Breast epithelium (tissue), 4 donors: Measurements from ENCODE around the gene OPRD1. TPM values are rescaled to one million over a fixed set of nuclear protein-coding genes. Genes with fewer than 3 reads are reported as not detected.
"Not testable (repeated sequence)": the region's sequence is repeated elsewhere in the genome, so short reads cannot be mapped to it uniquely, and the experiment has no call there.

Experiments used
- DNase-seq, 2 donors: peaks; one replicate each; pipeline ENCODE4 v3.0.0-alpha.2; 2019; ENCODE audit warnings: low spot score in 2 of 2
- H3K27ac ChIP-seq, 2 donors: fragments of 200-600 bp; sonication (generic) in 1 of 2; one replicate each; pipeline ENCODE4 v1.5.1; 2016 to 2019; ENCODE audit warnings: mild to moderate bottlenecking in 1 of 2
- H3K27me3 ChIP-seq, 2 donors: fragments of 200-600 bp; sonication (generic) in 1 of 2; one replicate each; pipeline versions ENCODE4 v1.5.1 to v1.6.0; 2017 to 2019; ENCODE audit warnings: control low read depth in 1 of 2, mild to moderate bottlenecking in 1 of 2
- H3K36me3 ChIP-seq: fragments of 200-600 bp; one replicate; pipeline ENCODE4 v1.5.1; 2019
- H3K4me1 ChIP-seq, 2 donors: fragments of 200-600 bp; sonication (generic); one replicate each; pipeline ENCODE4 v1.5.1; 2016 to 2019; ENCODE audit warnings: control low read depth in 1 of 2
- H3K4me3 ChIP-seq, 3 donors: fragments of 200-600 bp; sonication (generic); 1 replicate in 2 of 3; 2 replicates in 1 of 3; pipeline ENCODE4 v1.5.1; 2016 to 2019; ENCODE audit warnings: mild to moderate bottlenecking in 3 of 3, moderate library complexity in 2 of 3
- H3K9me3 ChIP-seq, 2 donors: fragments of 200-600 bp; sonication (generic) in 1 of 2; one replicate each; pipeline ENCODE4 v1.5.1; 2016 to 2019; ENCODE audit warnings: control low read depth in 1 of 2
- CTCF ChIP-seq, 3 donors: fragments of 450-650 bp; IDR thresholded peaks; one replicate each; pipeline ENCODE4 v1.5.1; 2016 to 2017; ENCODE audit warnings: antibody characterized with exemption in 3 of 3, mild to moderate bottlenecking in 3 of 3, moderate library complexity in 3 of 3
- POLR2A ChIP-seq: fragments of 450-650 bp; IDR thresholded peaks from one replicate; pipeline ENCODE4 v1.6.1; 2016; ENCODE audit warnings: antibody characterized with exemption, mild to moderate bottlenecking, moderate library complexity
- POLR2AphosphoS5 ChIP-seq, 3 donors: sonication (generic); formaldehyde crosslinking; IDR thresholded peaks; one replicate each; pipeline ENCODE4 v1.6.1; 2017; ENCODE audit warnings: antibody characterized with exemption in 3 of 3
- intact Hi-C: fragments of 100-400 bp; cut with DNase I; formaldehyde crosslinking; loops from one replicate; pipeline ENCODE4 v1.15.1; 2023; ENCODE audit warnings: low total_unique reads
- total RNA-seq, 3 donors: library from RNA; depleted of rRNA; stranded (reverse); fragments of >200 nt; gene quantifications; one replicate each; pipeline ENCODE4 v1.1.0, GENCODE V29; 2016

OPRD1 gene
- total RNA-seq, 3 donors from 2014 or later, result not detected

GRCh38 chr1:28782011-28782410, 30.0 kb upstream of the OPRD1 start:
- no peak overlapping the region for H3K4me3 ChIP-seq
- no peaks in the 10 kb centered on the region for H3K27me3 ChIP-seq
- H3K9me3 ChIP-seq, result no peaks in the 10 kb centered on the region
- H3K36me3 ChIP-seq, result no peaks in the 10 kb centered on the region
- DNase-seq, result no peak
- no peaks in the 10 kb centered on the region for H3K4me1 ChIP-seq
- H3K27ac ChIP-seq, result no peak overlapping the region
- intact Hi-C loops, result no loop called here
- no peak for TF ChIP-seq CTCF (IDR thresholded peaks at IDR 0.05)
- TF ChIP-seq POLR2A, result no peak
- no peak for TF ChIP-seq POLR2AphosphoS5 (IDR thresholded peaks at IDR 0.05)

GRCh38 chr1:28783363-28783762, 28.6 kb upstream of the OPRD1 start:
- H3K9me3 ChIP-seq, result no peaks in the 10 kb centered on the region
- no peaks in the 10 kb centered on the region for H3K36me3 ChIP-seq
- H3K27me3 ChIP-seq, result no peaks in the 10 kb centered on the region
- intact Hi-C loops, result no loop called here
- no peak overlapping the region for H3K27ac ChIP-seq
- no peaks in the 10 kb centered on the region for H3K4me1 ChIP-seq
- peak in 1 of 2 donors; percentile 17 for DNase-seq
- no peak for TF ChIP-seq POLR2A
- no peak overlapping the region for H3K4me3 ChIP-seq

GRCh38 chr1:28789412-28789811, 22.6 kb upstream of the OPRD1 start:
- Histone ChIP-seq H3K27ac (no peak overlapping the region), H3K9me3 (no peaks in the 10 kb centered on the region), H3K27me3 (no peaks in the 10 kb centered on the region), H3K4me1 (no peaks in the 10 kb centered on the region), H3K36me3 (no peaks in the 10 kb centered on the region), H3K4me3 (no peak overlapping the region)
- no peak for DNase-seq
- intact Hi-C loops, result no loop called here
- TF ChIP-seq POLR2A (no peak), POLR2AphosphoS5 (IDR thresholded peaks at IDR 0.05) (no peak)

GRCh38 chr1:28789816-28790215, 22.2 kb upstream of the OPRD1 start:
- no peaks in the 10 kb centered on the region for H3K27me3 ChIP-seq
- H3K4me3 ChIP-seq, result no peak overlapping the region
- intact Hi-C loops, result no loop called here
- H3K9me3 ChIP-seq, result no peaks in the 10 kb centered on the region
- TF ChIP-seq CTCF (IDR thresholded peaks at IDR 0.05) (no peak), POLR2AphosphoS5 (IDR thresholded peaks at IDR 0.05) (no peak), POLR2A (no peak)
- no peaks in the 10 kb centered on the region for H3K36me3 ChIP-seq
- H3K4me1 ChIP-seq, result no peaks in the 10 kb centered on the region
- DNase-seq, result peak in 1 of 2 donors; percentile 15
- H3K27ac ChIP-seq, result no peak overlapping the region

DNA sequence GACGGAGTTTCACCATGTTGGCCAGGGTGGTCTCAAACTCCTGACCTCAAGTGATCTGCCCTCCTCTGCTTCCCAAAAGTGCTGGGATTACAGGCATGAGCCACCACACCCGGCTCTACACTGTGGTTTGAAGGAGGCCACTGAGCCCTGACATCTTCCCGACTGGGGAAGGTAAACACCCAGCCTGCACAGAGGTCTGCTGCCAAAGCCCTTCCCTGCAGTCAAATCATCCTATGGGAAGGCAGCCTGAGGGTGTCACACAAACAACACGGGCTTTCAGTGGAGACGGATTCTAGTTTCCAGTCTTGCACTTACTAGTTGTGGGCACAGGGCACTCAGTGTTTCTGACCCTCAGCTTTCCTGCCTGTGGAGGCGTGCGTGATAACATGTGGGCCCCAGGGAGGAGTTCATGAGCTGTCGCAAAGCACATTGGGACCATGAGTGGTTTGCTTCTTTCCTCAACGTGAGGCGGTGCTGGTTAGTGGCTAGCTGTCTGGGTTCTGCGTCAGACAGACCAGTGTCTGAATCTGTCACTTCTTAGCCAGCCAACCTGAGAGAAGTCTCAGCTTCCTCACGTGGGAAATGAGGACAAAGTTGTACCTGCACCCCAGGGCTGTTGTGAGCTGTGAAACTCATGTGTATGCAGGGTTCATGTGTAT, 21.5 kb upstream of the OPRD1 start:
- no peaks in the 10 kb centered on the region for H3K27me3 ChIP-seq
- H3K36me3 ChIP-seq, result no peaks in the 10 kb centered on the region
- H3K9me3 ChIP-seq, result no peaks in the 10 kb centered on the region
- DNase-seq, result peak in 1 of 2 donors; percentile 33
- intact Hi-C loops, result no loop called here
- H3K4me3 ChIP-seq, result no peak overlapping the region
- H3K27ac ChIP-seq, result no peak overlapping the region
- TF ChIP-seq POLR2AphosphoS5 (IDR thresholded peaks at IDR 0.05) (no peak), CTCF (IDR thresholded peaks at IDR 0.05) (no peak), POLR2A (no peak)
- no peaks in the 10 kb centered on the region for H3K4me1 ChIP-seq

GRCh38 chr1:28791929-28792328, 20.0 kb upstream of the OPRD1 start:
- intact Hi-C loops, H3K4me1 ChIP-seq, H3K9me3 ChIP-seq, H3K27me3 ChIP-seq, H3K27ac ChIP-seq, DNase-seq, H3K36me3 ChIP-seq, H3K4me3 ChIP-seq: not testable (repeated sequence)

DNA sequence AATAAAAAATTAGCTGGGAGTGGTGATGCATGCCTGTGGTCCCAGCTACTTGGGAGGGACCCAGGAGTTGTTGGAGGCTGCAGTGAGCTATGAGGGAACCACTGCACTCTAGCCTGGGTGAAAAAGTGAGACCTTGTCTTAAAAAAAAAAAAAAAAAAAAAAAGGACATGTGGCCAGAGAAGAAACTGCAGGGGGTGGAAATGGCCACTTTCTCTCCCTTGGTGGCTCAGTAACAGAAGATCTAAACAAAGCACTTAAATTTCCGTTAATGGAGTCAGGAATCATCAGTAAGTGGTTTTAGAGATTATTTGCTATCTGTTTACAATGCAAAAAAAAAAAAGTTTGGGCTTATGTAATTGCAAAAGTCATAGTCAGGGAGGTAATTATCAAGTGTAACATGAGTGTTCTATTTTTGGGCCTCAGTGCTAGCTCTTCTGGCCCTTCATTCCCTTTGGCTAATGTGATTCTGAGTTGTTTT, 19.3 kb upstream of the OPRD1 start:
- DNase-seq, result no peak
- Histone ChIP-seq H3K4me3 (no peak overlapping the region), H3K4me1 (no peaks in the 10 kb centered on the region), H3K27ac (no peak overlapping the region), H3K36me3 (no peaks in the 10 kb centered on the region), H3K9me3 (no peaks in the 10 kb centered on the region), H3K27me3 (no peaks in the 10 kb centered on the region)
- TF ChIP-seq POLR2A (no peak), CTCF (IDR thresholded peaks at IDR 0.05) (peak in 1 of 3 donors; percentile 9)
- intact Hi-C loops, result no loop called here

GRCh38 chr1:28794582-28794981, 17.4 kb upstream of the OPRD1 start:
- H3K27me3 ChIP-seq, H3K4me3 ChIP-seq, H3K9me3 ChIP-seq, H3K27ac ChIP-seq, DNase-seq, H3K4me1 ChIP-seq, H3K36me3 ChIP-seq, intact Hi-C loops: not testable (repeated sequence)
